Esophagus squamous epithelium (tissue), 4 donors: Measurements from ENCODE around the gene JMJD6.
"Not testable (repeated sequence)": the region's sequence is repeated elsewhere in the genome, so short reads cannot be mapped to it uniquely, and the experiment has no call there.

Source experiments
- CTCF ChIP-seq, 6 experiments: fragments of 450-650 bp in 4 of 6; fragments of 200-600 bp in 2 of 6; sonication (generic) in 2 of 6; IDR thresholded peaks; one replicate each; pipeline ENCODE4 v1.5.1; 2016 to 2019; ENCODE audit warnings: antibody characterized with exemption in 6 of 6, mild to moderate bottlenecking in 4 of 6, moderate library complexity in 4 of 6
- POLR2A ChIP-seq, 4 donors: fragments of 450-650 bp; IDR thresholded peaks; one replicate each; pipeline ENCODE4 v1.6.1; 2017; ENCODE audit warnings: antibody characterized with exemption in 4 of 4, mild to moderate bottlenecking in 4 of 4, moderate library complexity in 3 of 4

- not testable (repeated sequence) for TF ChIP-seq CTCF, POLR2A (IDR thresholded peaks at IDR 0.05)
Measured at GRCh38 chr17:76709951-76710862, 16.2 kb downstream of the JMJD6 start.
